Omental fat pad (tissue), 4 donors: Measurements from ENCODE around the gene RAPGEF4. TPM values are rescaled to one million over a fixed set of nuclear protein-coding genes. Genes with fewer than 3 reads are reported as not detected.

Experiments used
- ATAC-seq: fragments of 150-250 bp; one replicate; pipeline ENCODE4 v1.9.1; 2016; ENCODE audit warnings: mild to moderate bottlenecking, moderate library complexity; ENCODE audit not compliant: low FRiP score
- DNase-seq: peaks from one replicate; pipeline ENCODE4 v3.0.0-alpha.2; 2019; ENCODE audit warnings: low spot score
- CTCF ChIP-seq, 3 donors: fragments of 450-650 bp; IDR thresholded peaks; one replicate each; pipeline ENCODE4 v1.5.1; 2016 to 2017; ENCODE audit warnings: antibody characterized with exemption in 3 of 3, mild to moderate bottlenecking in 3 of 3, moderate library complexity in 2 of 3
- total RNA-seq, 4 donors: library from RNA; depleted of rRNA; stranded (reverse); fragments of >200 nt; gene quantifications; one replicate each; pipeline ENCODE4 v1.1.0, GENCODE V29; 2016

The RAPGEF4 gene
- total RNA-seq, 4 donors from 2014 or later, result 11.7 to 25.6 (median 20.0) TPM

- DNase-seq (no peak), ATAC-seq (no peak)
- TF ChIP-seq CTCF (IDR thresholded peaks at IDR 0.05), result no peak
Measured at GRCh38 chr2:173050684-173051083, 315.0 kb downstream of the RAPGEF4 start.

- TF ChIP-seq CTCF (IDR thresholded peaks at IDR 0.05), result no peak
- no peak for ATAC-seq
Measured at GRCh38 chr2:173051463-173052215, 316.0 kb downstream of the RAPGEF4 start.

DNA sequence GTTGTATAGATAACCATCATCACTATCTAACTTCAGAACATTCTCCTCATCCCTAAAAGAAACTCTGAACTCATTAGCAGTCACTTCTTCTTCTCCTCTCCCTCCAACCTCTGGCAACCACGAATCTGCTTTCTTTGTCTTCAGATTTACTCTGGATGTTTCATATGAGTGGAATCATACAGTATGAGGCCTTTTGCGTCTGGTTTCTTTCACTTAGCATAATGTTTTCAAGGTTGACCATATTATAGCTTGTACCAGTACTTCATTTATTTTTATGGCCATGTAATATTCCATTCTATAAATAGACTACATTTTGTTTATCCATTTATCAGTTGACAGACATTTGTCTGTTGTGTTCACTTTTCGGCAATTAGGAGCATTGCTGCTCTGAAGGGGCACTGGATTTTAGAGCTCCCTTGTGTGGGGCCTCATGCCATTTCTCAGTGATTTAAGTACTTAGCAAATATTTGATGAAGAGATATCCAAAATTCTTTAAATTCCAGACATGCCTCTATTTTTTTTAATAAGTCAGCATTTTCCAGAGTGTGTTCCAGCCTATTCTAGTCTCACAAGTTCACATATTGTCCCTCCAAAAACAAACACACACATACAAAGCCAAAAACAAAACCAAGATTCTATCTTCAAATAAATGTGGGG lies 317.5 kb downstream of the RAPGEF4 start:
- DNase-seq, result no peak
- no peak for TF ChIP-seq CTCF (IDR thresholded peaks at IDR 0.05)
- ATAC-seq, result no peak

More at GRCh38 chr2:173051463-173052215, 316.0 kb downstream of the RAPGEF4 start:
- no peak for DNase-seq

GRCh38 chr2:173054466-173054865 lies 318.8 kb downstream of the RAPGEF4 start:
- no peak for ATAC-seq
- no peak for DNase-seq
- TF ChIP-seq CTCF (IDR thresholded peaks at IDR 0.05), result no peak

DNA sequence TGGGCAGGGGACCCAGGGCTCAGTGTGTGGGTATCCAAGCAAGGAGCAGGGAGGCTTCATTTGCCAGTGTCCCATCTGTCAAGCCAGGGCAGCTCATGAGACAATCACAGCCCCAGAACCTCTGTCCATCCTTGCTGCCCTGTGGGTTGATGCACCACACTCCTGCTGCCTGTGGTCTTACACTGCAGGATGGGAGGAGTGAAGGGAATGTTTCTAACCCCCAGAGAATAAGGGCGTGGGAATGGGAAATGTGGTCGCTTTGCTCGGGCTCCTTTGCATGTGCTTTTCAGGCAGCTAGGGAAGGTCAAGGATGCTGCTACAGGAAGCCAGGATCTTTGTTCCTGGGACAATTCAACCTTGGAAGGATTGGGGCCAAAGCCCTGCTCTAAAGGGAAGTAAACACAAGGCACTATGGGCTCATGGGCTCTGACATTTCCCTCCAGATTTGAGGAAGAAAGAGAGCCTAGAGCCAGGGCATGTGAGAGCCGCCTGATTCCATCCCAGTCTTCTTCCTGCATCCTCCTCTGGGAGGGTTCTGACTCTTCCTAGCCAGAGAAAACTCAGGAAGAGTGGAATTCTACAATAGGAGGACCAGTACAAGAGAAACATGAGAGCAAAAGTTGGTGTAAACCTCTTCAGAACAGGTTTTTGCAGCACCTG lies 321.2 kb downstream of the RAPGEF4 start:
- no peak for DNase-seq
- TF ChIP-seq CTCF (IDR thresholded peaks at IDR 0.05), result no peak
- no peak for ATAC-seq

- ATAC-seq (no peak), DNase-seq (no peak)
- no peak for TF ChIP-seq CTCF (IDR thresholded peaks at IDR 0.05)
Measured at GRCh38 chr2:173058097-173058496, 322.5 kb downstream of the RAPGEF4 start.
